Mammary microvascular endothelial cell (primary cell): ENCODE measurements around the gene ENOX1. TPM values are rescaled to one million over a fixed set of nuclear protein-coding genes. Genes with fewer than 3 reads are reported as not detected.

Experiments used
- total RNA-seq: library from RNA; depleted of rRNA; stranded (reverse); fragments of >200 nt; gene quantifications from 2 replicates; pipeline ENCODE4 v1.2.3, GENCODE V29; 2015

ENOX1 gene
- not detected in 2 replicates for total RNA-seq

DNA sequence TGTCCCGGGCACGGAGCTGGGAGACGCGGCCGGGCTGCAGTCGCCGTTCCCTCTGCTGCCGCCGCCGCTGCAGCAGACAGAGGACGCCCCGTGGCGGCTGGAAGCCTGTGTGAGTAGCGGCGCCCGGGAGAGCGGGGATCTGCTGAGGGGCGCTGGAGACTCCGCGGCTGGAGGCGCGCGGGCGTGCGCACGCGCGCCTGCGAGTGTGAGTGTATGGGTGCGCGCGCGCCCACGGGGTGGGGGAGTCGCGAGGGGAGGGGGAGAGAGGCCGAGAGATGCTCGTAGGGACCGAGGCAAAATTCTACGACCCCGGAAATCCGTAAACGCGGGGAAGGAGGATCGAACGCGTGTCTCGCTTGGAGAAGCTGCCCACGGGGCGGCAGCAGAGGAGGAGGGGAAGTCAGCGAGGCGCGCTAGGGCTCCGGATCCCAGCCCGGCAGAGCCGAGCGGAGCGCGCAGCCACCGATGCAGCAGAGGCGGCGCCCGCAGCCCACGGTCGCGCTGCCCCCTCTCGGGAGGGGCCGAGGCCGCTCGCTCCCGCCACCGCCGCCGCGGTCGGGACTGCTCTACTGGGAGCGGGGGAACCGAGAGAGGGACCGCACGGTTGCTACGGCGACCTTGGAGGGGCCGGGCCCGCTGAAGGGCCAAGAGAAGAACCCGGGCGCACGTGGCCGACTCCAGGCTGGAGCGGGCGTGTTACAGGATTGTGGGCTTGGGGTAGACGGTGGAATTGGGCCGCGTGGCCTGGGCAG, at the start of gene ENOX1:
TSS of gene ENOX1 (minus strand) at position 207 of the 752 bp plus-strand sequence.

Other genes starting within 250 kb of the ENOX1 start
- 3.8 and 5.2 TPM in 2 replicates for gene CCDC122, start 92.8 kb upstream of the ENOX1 start, total RNA-seq
- gene LACC1, start 92.9 kb upstream of the ENOX1 start, total RNA-seq = 1.7 and 4.0 TPM in 2 replicates